HepG2 (cell line): ENCODE measurements around the gene NOP9. TPM values are rescaled to one million over a fixed set of nuclear protein-coding genes. Genes with fewer than 3 reads are reported as not detected.

Experiments used
- ATAC-seq: fragments of 200-7000 bp; cut with Tn5 transposase; 3 replicates; pipeline ENCODE4 v1.9.1; 2020; ENCODE audit warnings: mild to moderate bottlenecking, moderate library complexity
- BruUV-seq: library from RNA; stranded (reverse); fragments of 400-500 nt; replicated peaks from 2 replicates; lab custom pipeline; 2021; lab: Mats Ljungman, UMichigan
- CTCF ChIA-PET: fragments of 300-600 bp; formaldehyde crosslinking; extraction: SDS; loops from one replicate; lab custom pipeline; 2021; ENCODE audit warnings: low total read pairs, inconsistent platforms, low intra/inter-chr PET ratio; lab: Yijun Ruan, JAX
- POLR2A ChIA-PET: fragments of 350-600 bp; sonication (Branson Sonifier 250); formaldehyde crosslinking; loops from one replicate; lab custom pipeline; 2020; ENCODE audit warnings: antibody characterized with exemption, inconsistent platforms; lab: Yijun Ruan, JAX
- DNase-seq: peaks from one replicate; pipeline ENCODE4 v3.0.0-alpha.2; 2015; ENCODE audit warnings: low spot score
- FAIRE-seq: peaks from 3 replicates; lab custom pipeline; 2011; peaks lifted over from hg19 to GRCh38; lab: Jason Lieb, UNC
- H2AFZ ChIP-seq: one replicate; pipeline ENCODE4 v1.6.1; 2011; ENCODE audit warnings: low read length, inconsistent platforms
- H3K27ac ChIP-seq: fragments of 300-600 bp; 3 replicates; pipeline ENCODE4 v1.8.0; 2011; ENCODE audit warnings: mixed run types, mild to moderate bottlenecking, mixed read lengths, low read length, inconsistent platforms; ENCODE audit not compliant: insufficient read depth; ENCODE audit errors: extremely low read length
- H3K27me3 ChIP-seq, 2 experiments: fragments of 200-600 bp in 1 of 2; 2 replicates in 1 of 2; 3 replicates in 1 of 2; pipeline versions ENCODE4 v1.6.0 to v1.8.0; 2011; ENCODE audit warnings: low read length in 2 of 2, mild to moderate bottlenecking in 2 of 2, moderate library complexity in 2 of 2, inconsistent platforms in 1 of 2; ENCODE audit not compliant: insufficient read depth in 2 of 2, control insufficient read depth in 1 of 2
- H3K36me3 ChIP-seq, 2 experiments: fragments of 200-600 bp in 1 of 2; replicated peaks in 1 of 2; 2 replicates in 1 of 2; 3 replicates in 1 of 2; pipeline versions ENCODE4 v1.5.1 to v1.8.0; 2011; ENCODE audit warnings: low read length in 2 of 2, inconsistent platforms in 1 of 2; ENCODE audit not compliant: insufficient read depth in 2 of 2, control insufficient read depth in 1 of 2
- H3K4me1 ChIP-seq: 2 replicates; pipeline ENCODE4 v1.5.1; 2012; ENCODE audit warnings: low read length, inconsistent platforms; ENCODE audit not compliant: insufficient read depth
- H3K4me2 ChIP-seq: 2 replicates; pipeline ENCODE4 v1.6.0; 2011; ENCODE audit warnings: low read depth, low read length, inconsistent platforms
- H3K4me3 ChIP-seq, 3 experiments: fragments of 200-600 bp in 1 of 3; sonication (generic), shearing (Covaris generic) in 1 of 3; replicated peaks in 1 of 3; 2 replicates each; pipeline ENCODE4 v1.5.1; 2011 to 2016; ENCODE audit warnings: low read length in 3 of 3, inconsistent platforms in 2 of 3, low read depth in 2 of 3, mild to moderate bottlenecking in 2 of 3, control low read depth in 1 of 3, mixed read lengths in 1 of 3; ENCODE audit not compliant: insufficient read depth in 1 of 3
- H3K79me2 ChIP-seq: one replicate; pipeline ENCODE4 v1.6.1; 2011; ENCODE audit warnings: low read length, inconsistent platforms; ENCODE audit not compliant: insufficient read depth
- H3K9ac ChIP-seq: 2 replicates; pipeline ENCODE4 v1.6.0; 2011; ENCODE audit warnings: mild to moderate bottlenecking, low read depth, low read length, inconsistent platforms; ENCODE audit not compliant: insufficient read depth
- H3K9me3 ChIP-seq: 2 replicates; pipeline ENCODE4 v1.5.1; 2012; ENCODE audit warnings: mild to moderate bottlenecking, low read length
- H4K20me1 ChIP-seq: 2 replicates; pipeline ENCODE4 v1.6.0; 2011; ENCODE audit warnings: inconsistent platforms, mild to moderate bottlenecking, low read length, moderate library complexity; ENCODE audit not compliant: insufficient read depth
- HDAC1 ChIP-seq: sonication (generic); formaldehyde crosslinking; IDR thresholded peaks from 2 replicates; pipeline ENCODE4 v1.5.1; 2020; ENCODE audit warnings: mild to moderate bottlenecking, missing genetic modification reagents
- ISX ChIP-seq: sonication (generic); formaldehyde crosslinking; conservative IDR thresholded peaks from 2 replicates; pipeline ENCODE4 v1.5.0; 2020; ENCODE audit warnings: missing genetic modification reagents
- ZBTB1 ChIP-seq: sonication (generic); formaldehyde crosslinking; IDR thresholded peaks from 2 replicates; pipeline ENCODE4 v1.4.0; 2020; ENCODE audit warnings: missing genetic modification reagents, borderline replicate concordance
- ZNF10 ChIP-seq: sonication (generic); formaldehyde crosslinking; IDR thresholded peaks from 2 replicates; pipeline ENCODE4 v1.4.0; 2020; ENCODE audit warnings: mild to moderate bottlenecking, low read depth, missing genetic modification reagents, borderline replicate concordance
- WGBS: methylation state at CpG from one replicate; pipeline ENCODE4 v1.1.6; 2017; ENCODE audit warnings: low lambda C conversion rate; 5-methylcytosine and 5-hydroxymethylcytosine counted together
- in situ Hi-C: cut with HindIII; loops from 2 replicates; pipeline ENCODE4 v1.10.0; 2017; ENCODE audit warnings: low pct_unique_long_range_greater_than_20kb; ENCODE audit not compliant: extremely low pct_ligation_motif_present
- intact Hi-C: fragments of 100-400 bp; cut with micrococcal nuclease; formaldehyde crosslinking; loops from one replicate; pipeline ENCODE4 v1.10.0; 2022; ENCODE audit not compliant: unreplicated experiment
- polyA plus RNA-seq, 8 experiments: library from polyadenylated mRNA; depleted of rRNA in 3 of 8; stranded (reverse) in 7 of 8; unstranded in 1 of 8; fragments of >200 nt; fragmentation: Illumina TruSeq in 4 of 8; extraction: Trizol in 4 of 8; gene quantifications; 2 replicates each; pipeline versions ENCODE4 v1.2.1 to v1.2.3, GENCODE V29; 2011 to 2016; ENCODE audit warnings: low read depth in 4 of 8, missing spikeins in 1 of 8, mixed read lengths in 1 of 8; ENCODE audit not compliant: insufficient read depth in 1 of 8
- total RNA-seq, 5 experiments: library from RNA; depleted of rRNA; stranded (reverse); fragments of >200 nt; fragmentation: Illumina TruSeq; extraction: Trizol; gene quantifications; 2 replicates each; pipeline ENCODE4 v1.2.3, GENCODE V29; 2016; ENCODE audit warnings: low read depth in 1 of 5
- TF ChIP-seq, protein P1 (sequence below): sonication (generic); formaldehyde crosslinking; IDR thresholded peaks from 2 replicates; pipeline ENCODE4 v1.5.1; 2020; ENCODE audit warnings: mild to moderate bottlenecking, moderate library complexity, missing genetic modification reagents
- TF ChIP-seq, protein P2 (sequence below): sonication (generic); formaldehyde crosslinking; IDR thresholded peaks from 2 replicates; pipeline ENCODE4 v1.4.0; 2020; ENCODE audit warnings: missing genetic modification reagents

The NOP9 gene
- total and polyA plus RNA-seq, 2 of the 13 experiments (the other 11 are each of a cell fraction or from before 2014, with no cell fraction given) = 24.5 to 61.6 TPM

DNA sequence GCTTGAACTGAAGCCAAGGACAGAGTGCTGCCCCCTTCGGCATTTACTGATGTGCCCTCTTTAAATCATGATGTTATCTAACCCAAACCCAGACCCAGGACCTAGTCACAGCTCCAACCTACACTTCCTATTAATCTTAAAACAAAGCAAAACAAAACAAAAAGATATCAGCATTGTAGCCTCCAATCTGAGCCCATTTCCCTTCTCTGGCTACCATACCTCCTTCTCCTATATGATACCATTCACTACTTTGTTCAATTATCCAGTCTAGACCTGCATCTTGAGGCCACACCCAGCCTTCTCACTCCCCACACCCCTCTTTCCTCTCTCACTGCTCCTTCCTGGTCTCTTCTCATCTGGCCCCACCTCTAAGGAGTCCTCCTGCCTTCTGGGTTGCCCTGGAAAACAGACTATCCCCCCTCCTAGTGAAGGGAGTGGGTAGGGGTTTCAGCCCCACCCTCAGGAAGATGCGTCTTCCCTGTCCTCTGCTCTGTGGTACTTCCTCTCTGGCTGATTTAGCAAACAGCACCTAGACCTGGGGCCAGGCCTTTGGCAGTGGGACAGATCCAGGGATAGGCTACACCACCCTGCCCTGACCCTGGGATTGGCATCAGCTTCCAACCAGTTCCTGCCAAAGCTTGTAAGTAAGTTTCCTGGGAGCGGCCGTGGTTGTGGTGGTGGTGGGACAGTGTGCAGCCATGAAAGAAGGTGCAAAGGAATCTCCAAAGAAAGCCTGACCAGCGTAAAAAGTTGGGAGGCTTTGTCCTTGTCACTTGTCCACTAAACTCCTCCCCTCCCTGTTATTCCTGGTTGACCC lies 14.9 kb downstream of the NOP9 start:
- peak overlapping the region; percentile 89 for H3K4me2 ChIP-seq
- DNase-seq (no peak), FAIRE-seq (peak; percentile 42), ATAC-seq (peak; percentile 6)
- ChIA-PET CTCF (no interaction called here), POLR2A (interaction anchor here (1.4 to 9.3 kb wide), 4 partner anchors 7 to 72 kb away, joined by 11 to 213 read pairs (median 41); partner anchors contain the start of genes CIDEB, DHRS1, NOP9 and RABGGTA)
- no peaks in the 10 kb centered on the region for H3K9me3 ChIP-seq
- WGBS = 83% methylated on average over 5 of the region's 5 CpGs
- peak overlapping the region; percentile 18 for H3K27ac ChIP-seq
- H3K36me3 ChIP-seq = 0 out of 5 replicates have a peak, but pooled peaks cover 0 to 1% of the 10 kb centered on the region in 2 experiments
- no peaks in the 10 kb centered on the region for H4K20me1 ChIP-seq
- H3K4me3 ChIP-seq = peak overlapping the region in 1 of 3 experiments; percentile 73; a peak in 1 of 6 replicates
- H3K27me3 ChIP-seq = peaks cover 4 to 29% of the 10 kb centered on the region in 2 experiments; a peak in 3 of 5 replicates
- no peaks in the 10 kb centered on the region for H3K79me2 ChIP-seq
- no peak overlapping the region for H2AFZ ChIP-seq
- intact Hi-C loops (no loop called here), in situ Hi-C loops (no loop called here)
- H3K4me1 ChIP-seq = peaks cover 46% of the 10 kb centered on the region
- no peak overlapping the region for H3K9ac ChIP-seq
- TSS peak; percentile 32 for BruUV-seq
- TF ChIP-seq ZBTB1 (CRISPR knock-in tag) = peak; percentile 16; the same call in 1 of the 2 replicates
- TF ChIP-seq, protein P1, sequence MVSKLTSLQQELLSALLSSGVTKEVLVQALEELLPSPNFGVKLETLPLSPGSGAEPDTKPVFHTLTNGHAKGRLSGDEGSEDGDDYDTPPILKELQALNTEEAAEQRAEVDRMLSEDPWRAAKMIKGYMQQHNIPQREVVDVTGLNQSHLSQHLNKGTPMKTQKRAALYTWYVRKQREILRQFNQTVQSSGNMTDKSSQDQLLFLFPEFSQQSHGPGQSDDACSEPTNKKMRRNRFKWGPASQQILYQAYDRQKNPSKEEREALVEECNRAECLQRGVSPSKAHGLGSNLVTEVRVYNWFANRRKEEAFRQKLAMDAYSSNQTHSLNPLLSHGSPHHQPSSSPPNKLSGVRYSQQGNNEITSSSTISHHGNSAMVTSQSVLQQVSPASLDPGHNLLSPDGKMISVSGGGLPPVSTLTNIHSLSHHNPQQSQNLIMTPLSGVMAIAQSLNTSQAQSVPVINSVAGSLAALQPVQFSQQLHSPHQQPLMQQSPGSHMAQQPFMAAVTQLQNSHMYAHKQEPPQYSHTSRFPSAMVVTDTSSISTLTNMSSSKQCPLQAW (CRISPR knock-in tag) = peak; percentile 28; the same call in 1 of the 2 replicates
- TF ChIP-seq ZNF10 = no peak
- TF ChIP-seq, protein P2, sequence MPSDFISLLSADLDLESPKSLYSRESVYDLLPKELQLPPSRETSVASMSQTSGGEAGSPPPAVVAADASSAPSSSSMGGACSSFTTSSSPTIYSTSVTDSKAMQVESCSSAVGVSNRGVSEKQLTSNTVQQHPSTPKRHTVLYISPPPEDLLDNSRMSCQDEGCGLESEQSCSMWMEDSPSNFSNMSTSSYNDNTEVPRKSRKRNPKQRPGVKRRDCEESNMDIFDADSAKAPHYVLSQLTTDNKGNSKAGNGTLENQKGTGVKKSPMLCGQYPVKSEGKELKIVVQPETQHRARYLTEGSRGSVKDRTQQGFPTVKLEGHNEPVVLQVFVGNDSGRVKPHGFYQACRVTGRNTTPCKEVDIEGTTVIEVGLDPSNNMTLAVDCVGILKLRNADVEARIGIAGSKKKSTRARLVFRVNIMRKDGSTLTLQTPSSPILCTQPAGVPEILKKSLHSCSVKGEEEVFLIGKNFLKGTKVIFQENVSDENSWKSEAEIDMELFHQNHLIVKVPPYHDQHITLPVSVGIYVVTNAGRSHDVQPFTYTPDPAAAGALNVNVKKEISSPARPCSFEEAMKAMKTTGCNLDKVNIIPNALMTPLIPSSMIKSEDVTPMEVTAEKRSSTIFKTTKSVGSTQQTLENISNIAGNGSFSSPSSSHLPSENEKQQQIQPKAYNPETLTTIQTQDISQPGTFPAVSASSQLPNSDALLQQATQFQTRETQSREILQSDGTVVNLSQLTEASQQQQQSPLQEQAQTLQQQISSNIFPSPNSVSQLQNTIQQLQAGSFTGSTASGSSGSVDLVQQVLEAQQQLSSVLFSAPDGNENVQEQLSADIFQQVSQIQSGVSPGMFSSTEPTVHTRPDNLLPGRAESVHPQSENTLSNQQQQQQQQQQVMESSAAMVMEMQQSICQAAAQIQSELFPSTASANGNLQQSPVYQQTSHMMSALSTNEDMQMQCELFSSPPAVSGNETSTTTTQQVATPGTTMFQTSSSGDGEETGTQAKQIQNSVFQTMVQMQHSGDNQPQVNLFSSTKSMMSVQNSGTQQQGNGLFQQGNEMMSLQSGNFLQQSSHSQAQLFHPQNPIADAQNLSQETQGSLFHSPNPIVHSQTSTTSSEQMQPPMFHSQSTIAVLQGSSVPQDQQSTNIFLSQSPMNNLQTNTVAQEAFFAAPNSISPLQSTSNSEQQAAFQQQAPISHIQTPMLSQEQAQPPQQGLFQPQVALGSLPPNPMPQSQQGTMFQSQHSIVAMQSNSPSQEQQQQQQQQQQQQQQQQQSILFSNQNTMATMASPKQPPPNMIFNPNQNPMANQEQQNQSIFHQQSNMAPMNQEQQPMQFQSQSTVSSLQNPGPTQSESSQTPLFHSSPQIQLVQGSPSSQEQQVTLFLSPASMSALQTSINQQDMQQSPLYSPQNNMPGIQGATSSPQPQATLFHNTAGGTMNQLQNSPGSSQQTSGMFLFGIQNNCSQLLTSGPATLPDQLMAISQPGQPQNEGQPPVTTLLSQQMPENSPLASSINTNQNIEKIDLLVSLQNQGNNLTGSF (CRISPR knock-in tag) = no peak
- no peak for TF ChIP-seq HDAC1 (CRISPR knock-in tag)
- no peak for TF ChIP-seq ISX (CRISPR knock-in tag)
